AG04450 (cell line): ENCODE results near the gene PRDM2. TPM values are rescaled to one million over a fixed set of nuclear protein-coding genes. Genes with fewer than 3 reads are reported as not detected.

Source experiments
- CTCF ChIA-PET: fragments of 300-600, 350-600 bp; formaldehyde crosslinking; extraction: SDS; loops from one replicate; lab custom pipeline; 2022; ENCODE audit warnings: antibody characterized with exemption, inconsistent platforms; lab: Charles Lee
- POLR2A ChIA-PET: fragments of 350-600 bp; formaldehyde crosslinking; extraction: SDS; loops from one replicate; lab custom pipeline; 2021; ENCODE audit warnings: antibody characterized with exemption, inconsistent platforms; lab: Yijun Ruan, JAX
- DNase-seq: peaks from one replicate; pipeline ENCODE4 v3.0.0-alpha.2; 2011; ENCODE audit warnings: low read depth, low spot score
- H3K27ac ChIP-seq: one replicate; pipeline ENCODE4 v1.5.1; 2012; ENCODE audit warnings: low read depth, low read length, control low read depth
- H3K27me3 ChIP-seq: one replicate; pipeline ENCODE4 v1.6.0; 2012; ENCODE audit warnings: low read length; ENCODE audit not compliant: control insufficient read depth, insufficient read depth
- H3K4me3 ChIP-seq: 2 replicates; pipeline ENCODE4 v1.5.1; 2011; ENCODE audit warnings: mild to moderate bottlenecking, low read depth, low read length, control low read depth
- H3K9me3 ChIP-seq: 2 replicates; pipeline ENCODE4 v1.5.1; 2012; ENCODE audit warnings: low read length; ENCODE audit not compliant: control insufficient read depth, insufficient read depth
- polyA plus RNA-seq: library from polyadenylated mRNA; depleted of rRNA; stranded (reverse); fragments of >200 nt; gene quantifications from 2 replicates; pipeline ENCODE4 v1.2.3, GENCODE V29; 2011
- TF ChIP-seq, protein P1 (sequence below): IDR thresholded peaks from 2 replicates; pipeline ENCODE4 v1.5.1; 2011; ENCODE audit warnings: low read depth, low read length, control low read depth, inconsistent platforms

Gene PRDM2
- polyA plus RNA-seq, 1 experiment: 16.4 TPM

DNA sequence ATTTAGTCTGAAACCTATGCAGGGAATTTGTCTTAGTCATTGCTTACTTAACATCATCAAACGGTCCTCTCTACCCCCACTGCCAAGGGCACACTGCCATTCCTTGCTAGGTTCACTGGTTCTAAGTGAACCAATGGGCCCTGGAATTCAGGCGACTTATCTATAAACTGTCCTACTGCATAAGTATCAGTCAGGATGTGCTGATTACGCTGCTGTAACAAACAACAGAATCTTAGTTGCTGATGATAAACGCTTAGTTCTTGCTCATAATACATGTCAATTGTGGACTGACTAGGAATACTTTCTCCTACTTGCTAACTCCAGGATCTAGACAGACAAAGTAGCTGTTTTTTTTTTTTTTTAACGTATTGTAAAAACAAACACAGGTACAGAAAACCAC is 136.1 kb downstream of the PRDM2 start:
- TF ChIP-seq, protein P1, sequence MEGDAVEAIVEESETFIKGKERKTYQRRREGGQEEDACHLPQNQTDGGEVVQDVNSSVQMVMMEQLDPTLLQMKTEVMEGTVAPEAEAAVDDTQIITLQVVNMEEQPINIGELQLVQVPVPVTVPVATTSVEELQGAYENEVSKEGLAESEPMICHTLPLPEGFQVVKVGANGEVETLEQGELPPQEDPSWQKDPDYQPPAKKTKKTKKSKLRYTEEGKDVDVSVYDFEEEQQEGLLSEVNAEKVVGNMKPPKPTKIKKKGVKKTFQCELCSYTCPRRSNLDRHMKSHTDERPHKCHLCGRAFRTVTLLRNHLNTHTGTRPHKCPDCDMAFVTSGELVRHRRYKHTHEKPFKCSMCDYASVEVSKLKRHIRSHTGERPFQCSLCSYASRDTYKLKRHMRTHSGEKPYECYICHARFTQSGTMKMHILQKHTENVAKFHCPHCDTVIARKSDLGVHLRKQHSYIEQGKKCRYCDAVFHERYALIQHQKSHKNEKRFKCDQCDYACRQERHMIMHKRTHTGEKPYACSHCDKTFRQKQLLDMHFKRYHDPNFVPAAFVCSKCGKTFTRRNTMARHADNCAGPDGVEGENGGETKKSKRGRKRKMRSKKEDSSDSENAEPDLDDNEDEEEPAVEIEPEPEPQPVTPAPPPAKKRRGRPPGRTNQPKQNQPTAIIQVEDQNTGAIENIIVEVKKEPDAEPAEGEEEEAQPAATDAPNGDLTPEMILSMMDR: no peak
- Histone ChIP-seq H3K9me3 (no peaks in the 10 kb centered on the region), H3K27me3 (no peaks in the 10 kb centered on the region), H3K27ac (no peak overlapping the region), H3K4me3 (no peak overlapping the region)
- CTCF ChIA-PET: no interaction called here
- no peak for DNase-seq
- POLR2A ChIA-PET: no interaction called here

- Histone ChIP-seq H3K27ac (no peak overlapping the region), H3K9me3 (no peaks in the 10 kb centered on the region), H3K4me3 (no peak overlapping the region), H3K27me3 (no peaks in the 10 kb centered on the region)
- no peak for DNase-seq
- CTCF ChIA-PET: no interaction called here
- TF ChIP-seq, protein P1: no peak
- POLR2A ChIA-PET: no interaction called here
Observed at GRCh38 chr1:13836631-13837030, 136.6 kb downstream of the PRDM2 start.

- DNase-seq: no peak
- POLR2A ChIA-PET: no interaction called here
- Histone ChIP-seq H3K27me3 (no peaks in the 10 kb centered on the region), H3K9me3 (no peaks in the 10 kb centered on the region), H3K4me3 (no peak overlapping the region), H3K27ac (no peak overlapping the region)
- TF ChIP-seq, protein P1: no peak
- CTCF ChIA-PET: no interaction called here
Observed at GRCh38 chr1:13838236-13838635, 138.2 kb downstream of the PRDM2 start.

DNA sequence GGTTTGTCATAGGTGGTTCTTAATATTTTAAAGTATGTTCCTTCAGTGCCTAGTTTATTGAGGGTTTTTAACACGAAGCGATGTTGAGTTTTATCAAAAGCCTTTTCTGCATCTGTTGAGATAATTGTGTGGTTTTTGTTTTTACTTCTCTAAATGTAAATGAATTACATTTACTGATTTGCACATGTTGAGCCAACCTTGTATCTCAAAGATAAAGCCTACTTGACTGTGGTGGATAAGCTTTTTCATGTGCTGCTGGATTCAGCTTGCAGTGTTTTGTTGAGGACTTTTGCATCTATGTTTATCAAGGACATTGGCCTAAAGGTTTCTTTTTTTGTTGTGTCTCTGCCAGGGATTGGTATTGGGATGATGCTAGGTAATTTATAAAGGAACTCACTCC is 142.5 kb downstream of the PRDM2 start:
- TF ChIP-seq, protein P1: no peak
- H3K27me3 ChIP-seq: no peaks in the 10 kb centered on the region
- H3K4me3 ChIP-seq: no peak overlapping the region
- ChIA-PET POLR2A (no interaction called here), CTCF (no interaction called here)
- no peak for DNase-seq
- no peak overlapping the region for H3K27ac ChIP-seq
- H3K9me3 ChIP-seq: no peaks in the 10 kb centered on the region

GRCh38 chr1:13851726-13852125 is 151.7 kb downstream of the PRDM2 start:
- TF ChIP-seq, protein P1: no peak
- no peak for DNase-seq
- Histone ChIP-seq H3K9me3 (peaks cover 8% of the 10 kb centered on the region; the same call in 1 of the 2 replicates), H3K4me3 (no peak overlapping the region), H3K27me3 (no peaks in the 10 kb centered on the region), H3K27ac (no peak overlapping the region)
- CTCF ChIA-PET: no interaction called here
- POLR2A ChIA-PET: no interaction called here
